GM12892 (cell line): ENCODE measurements around the gene GTF2H4.

Experiments
- DNase-seq: peaks from one replicate; pipeline ENCODE4 v3.0.0; 2011; ENCODE audit not compliant: insufficient read length
- FAIRE-seq: peaks from 2 replicates; lab custom pipeline; 2011; peaks lifted over from hg19 to GRCh38; lab: Jason Lieb, UNC
- POLR2A ChIP-seq: IDR thresholded peaks from 2 replicates; pipeline ENCODE4 v1.6.1; 2011; ENCODE audit warnings: low read depth, low read length, control low read depth
- POLR2AphosphoS5 ChIP-seq: IDR thresholded peaks from 2 replicates; pipeline ENCODE4 v1.6.1; 2011; ENCODE audit warnings: low read depth, low read length, control low read depth
- TAF1 ChIP-seq: IDR thresholded peaks from 2 replicates; pipeline ENCODE4 v1.6.1; 2011; ENCODE audit warnings: low read depth, mild to moderate bottlenecking, control low read depth, low read length, borderline replicate concordance

The GTF2H4 gene

GRCh38 chr6:30885481-30885998, 22.5 kb upstream of the GTF2H4 start:
- TF ChIP-seq POLR2A (no peak), POLR2AphosphoS5 (no peak), TAF1 (no peak)
- DNase-seq: no peak

GRCh38 chr6:30885999-30886896, 21.8 kb upstream of the GTF2H4 start:
- TF ChIP-seq TAF1 (no peak), POLR2AphosphoS5 (no peak), POLR2A (no peak)
- no peak for DNase-seq
- no peak for FAIRE-seq

More at GRCh38 chr6:30885481-30885998, 22.5 kb upstream of the GTF2H4 start:
- FAIRE-seq: no peak

GRCh38 chr6:30886897-30887255, 21.1 kb upstream of the GTF2H4 start:
- no peak for FAIRE-seq
- DNase-seq: no peak
- no peak for TF ChIP-seq TAF1

GRCh38 chr6:30887901-30888815, 19.8 kb upstream of the GTF2H4 start:
- no peak for DNase-seq
- TF ChIP-seq POLR2A: no peak
- no peak for TF ChIP-seq TAF1
- no peak for FAIRE-seq

- TF ChIP-seq POLR2AphosphoS5: no peak
- TF ChIP-seq TAF1: no peak
- no peak for TF ChIP-seq POLR2A
- FAIRE-seq (no peak), DNase-seq (no peak)
Measured at GRCh38 chr6:30888816-30889495, 19.1 kb upstream of the GTF2H4 start.

GRCh38 chr6:30889496-30889885, 18.5 kb upstream of the GTF2H4 start:
- DNase-seq (no peak), FAIRE-seq (no peak)
- TF ChIP-seq POLR2AphosphoS5 (no peak), POLR2A (no peak), TAF1 (no peak)

- FAIRE-seq: no peak
- no peak for DNase-seq
- no peak for TF ChIP-seq POLR2AphosphoS5
- no peak for TF ChIP-seq POLR2A
- TF ChIP-seq TAF1: no peak
Measured at GRCh38 chr6:30889921-30890645, 17.9 kb upstream of the GTF2H4 start.

GRCh38 chr6:30890646-30891449, 17.2 kb upstream of the GTF2H4 start:
- FAIRE-seq (no peak), DNase-seq (no peak)
- TF ChIP-seq TAF1: no peak

- FAIRE-seq (no peak), DNase-seq (no peak)
- TF ChIP-seq TAF1 (no peak), POLR2A (no peak), POLR2AphosphoS5 (no peak)
Measured at GRCh38 chr6:30891450-30891723, 16.6 kb upstream of the GTF2H4 start.

GRCh38 chr6:30891816-30892538, 16.0 kb upstream of the GTF2H4 start:
- DNase-seq: no peak
- no peak for TF ChIP-seq TAF1
- TF ChIP-seq POLR2AphosphoS5: no peak
- no peak for TF ChIP-seq POLR2A
- no peak for FAIRE-seq

- TF ChIP-seq POLR2AphosphoS5 (no peak), TAF1 (no peak), POLR2A (no peak)
- FAIRE-seq (no peak), DNase-seq (no peak)
Measured at GRCh38 chr6:30893001-30893591, 14.9 kb upstream of the GTF2H4 start.
